HepG2 (cell line): ENCODE results near the gene MPG. TPM values are rescaled to one million over a fixed set of nuclear protein-coding genes. Genes with fewer than 3 reads are reported as not detected.

Experiments used
- HNRNPK ChIP-seq: fragments of 200-400 bp; formaldehyde crosslinking; IDR thresholded peaks from 2 replicates; pipeline ENCODE4 v1.6.1; 2018; ENCODE audit warnings: low read length, low read depth, moderate library complexity, mild to moderate bottlenecking; ENCODE audit not compliant: poor library complexity, severe bottlenecking
- KLF12 ChIP-seq: sonication (generic); formaldehyde crosslinking; IDR thresholded peaks from 2 replicates; pipeline ENCODE4 v1.4.0; 2020; ENCODE audit warnings: missing genetic modification reagents, borderline replicate concordance
- PHF8 ChIP-seq: sonication (generic); formaldehyde crosslinking; IDR thresholded peaks from 2 replicates; pipeline ENCODE4 v1.5.0; 2020; ENCODE audit warnings: missing genetic modification reagents
- SMAD3 ChIP-seq: sonication (generic); formaldehyde crosslinking; IDR thresholded peaks from 2 replicates; pipeline ENCODE4 v1.4.0; 2020; ENCODE audit warnings: missing genetic modification reagents
- SP1 ChIP-seq, 2 experiments: fragments of 450-650 bp in 1 of 2; sonication (generic) in 1 of 2; formaldehyde crosslinking in 1 of 2; IDR thresholded peaks; 2 replicates each; pipeline versions ENCODE4 v1.4.0 to v1.6.1; 2016 to 2020; ENCODE audit warnings: missing genetic modification reagents in 1 of 2
- STAT5B ChIP-seq: sonication (generic); formaldehyde crosslinking; IDR thresholded peaks from 2 replicates; pipeline ENCODE4 v1.4.0; 2020; ENCODE audit warnings: missing genetic modification reagents
- SUZ12 ChIP-seq: fragments of 150-350 bp; IDR thresholded peaks from 2 replicates; pipeline ENCODE4 v1.6.1; 2014; ENCODE audit warnings: low read depth, low read length
- TSC22D2 ChIP-seq: sonication (generic); formaldehyde crosslinking; IDR thresholded peaks from 2 replicates; pipeline ENCODE4 v1.5.1; 2020; ENCODE audit warnings: missing genetic modification reagents, mild to moderate bottlenecking, borderline replicate concordance
- ZBTB8A ChIP-seq: sonication (generic); formaldehyde crosslinking; IDR thresholded peaks from 2 replicates; pipeline ENCODE4 v1.4.0; 2020; ENCODE audit warnings: mild to moderate bottlenecking, low read depth, missing genetic modification reagents, borderline replicate concordance
- ZNF101 ChIP-seq: sonication (generic); formaldehyde crosslinking; IDR thresholded peaks from 2 replicates; pipeline ENCODE4 v1.4.0; 2020; ENCODE audit warnings: mild to moderate bottlenecking, low read depth, missing genetic modification reagents, borderline replicate concordance
- ZNF205 ChIP-seq: IDR thresholded peaks from 2 replicates; pipeline ENCODE4 v1.6.1; 2018; ENCODE audit warnings: missing biosample characterization, missing genetic modification reagents
- ZNF329 ChIP-seq: sonication (generic); formaldehyde crosslinking; IDR thresholded peaks from 2 replicates; pipeline ENCODE4 v1.9.0; 2021; ENCODE audit warnings: low read depth, mild to moderate bottlenecking, missing genetic modification reagents
- ZNF570 ChIP-seq: sonication (generic); formaldehyde crosslinking; IDR thresholded peaks from 2 replicates; pipeline ENCODE4 v1.4.0; 2020; ENCODE audit warnings: mild to moderate bottlenecking, missing genetic modification reagents, borderline replicate concordance
- ZNF605 ChIP-seq: sonication (generic); formaldehyde crosslinking; IDR thresholded peaks from 2 replicates; pipeline ENCODE4 v1.8.0; 2022; ENCODE audit warnings: mild to moderate bottlenecking, missing genetic modification reagents
- ZNF713 ChIP-seq: sonication (generic); formaldehyde crosslinking; IDR thresholded peaks from 2 replicates; pipeline ENCODE4 v1.4.0; 2020; ENCODE audit warnings: mild to moderate bottlenecking, missing genetic modification reagents
- polyA plus RNA-seq, 8 experiments: library from polyadenylated mRNA; depleted of rRNA in 3 of 8; stranded (reverse) in 7 of 8; unstranded in 1 of 8; fragments of >200 nt; fragmentation: Illumina TruSeq in 4 of 8; extraction: Trizol in 4 of 8; gene quantifications; 2 replicates each; pipeline versions ENCODE4 v1.2.1 to v1.2.3, GENCODE V29; 2011 to 2016; ENCODE audit warnings: low read depth in 4 of 8, missing spikeins in 1 of 8, mixed read lengths in 1 of 8; ENCODE audit not compliant: insufficient read depth in 1 of 8
- total RNA-seq, 5 experiments: library from RNA; depleted of rRNA; stranded (reverse); fragments of >200 nt; fragmentation: Illumina TruSeq; extraction: Trizol; gene quantifications; 2 replicates each; pipeline ENCODE4 v1.2.3, GENCODE V29; 2016; ENCODE audit warnings: low read depth in 1 of 5
- TF ChIP-seq, protein P1 (sequence below): sonication (generic); formaldehyde crosslinking; IDR thresholded peaks from 2 replicates; pipeline ENCODE4 v1.4.0; 2020; ENCODE audit warnings: missing genetic modification reagents
- TF ChIP-seq, protein P2 (sequence below): sonication (generic); formaldehyde crosslinking; IDR thresholded peaks from 2 replicates; pipeline ENCODE4 v1.5.1; 2020; ENCODE audit warnings: missing genetic modification reagents, mild to moderate bottlenecking, borderline replicate concordance
- TF ChIP-seq, protein P3 (sequence below): sonication (generic); formaldehyde crosslinking; IDR thresholded peaks from 2 replicates; pipeline ENCODE4 v1.8.0; 2022; ENCODE audit warnings: mild to moderate bottlenecking, missing genetic modification reagents, moderate library complexity

MPG gene
- total and polyA plus RNA-seq, 2 of the 13 experiments (the other 11 are each of a cell fraction or from before 2014, with no cell fraction given), result 59.1 to 62.5 TPM

DNA sequence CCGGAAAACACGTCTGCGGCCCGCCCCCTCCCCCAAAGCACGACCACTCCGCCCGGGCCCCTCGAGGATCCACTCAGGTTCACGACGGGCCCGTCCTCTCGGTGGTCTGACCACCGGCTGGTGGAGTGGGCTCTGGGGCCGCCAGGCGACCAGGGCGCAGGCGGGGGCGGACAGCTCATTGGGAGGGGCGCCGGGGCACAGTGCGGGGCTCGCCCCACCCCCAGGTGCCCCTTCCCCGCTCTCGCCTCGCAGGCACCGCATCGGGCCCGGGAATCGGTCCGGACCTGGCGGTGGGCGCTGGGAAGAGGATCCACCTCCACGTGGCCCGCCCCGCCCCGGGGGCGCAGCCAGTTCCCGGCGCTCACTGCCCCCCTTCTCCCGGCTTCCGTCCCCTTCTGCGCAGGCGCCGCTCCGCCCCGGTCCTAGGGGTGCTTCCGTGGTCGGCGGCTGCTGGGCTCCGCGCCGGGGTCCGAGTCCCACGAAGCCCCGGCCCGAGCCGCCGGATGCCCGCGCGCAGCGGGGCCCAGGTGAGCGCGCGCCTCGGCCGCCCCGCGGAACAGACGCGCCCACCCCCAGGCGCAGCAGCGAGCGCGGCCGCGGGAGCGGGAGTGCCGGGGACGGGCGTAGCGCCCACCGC, at the start of gene MPG (continued):
- peak; percentile 84 for TF ChIP-seq KLF12
- TF ChIP-seq ZNF713 (CRISPR knock-in tag), result no peak
- TF ChIP-seq, protein P1, sequence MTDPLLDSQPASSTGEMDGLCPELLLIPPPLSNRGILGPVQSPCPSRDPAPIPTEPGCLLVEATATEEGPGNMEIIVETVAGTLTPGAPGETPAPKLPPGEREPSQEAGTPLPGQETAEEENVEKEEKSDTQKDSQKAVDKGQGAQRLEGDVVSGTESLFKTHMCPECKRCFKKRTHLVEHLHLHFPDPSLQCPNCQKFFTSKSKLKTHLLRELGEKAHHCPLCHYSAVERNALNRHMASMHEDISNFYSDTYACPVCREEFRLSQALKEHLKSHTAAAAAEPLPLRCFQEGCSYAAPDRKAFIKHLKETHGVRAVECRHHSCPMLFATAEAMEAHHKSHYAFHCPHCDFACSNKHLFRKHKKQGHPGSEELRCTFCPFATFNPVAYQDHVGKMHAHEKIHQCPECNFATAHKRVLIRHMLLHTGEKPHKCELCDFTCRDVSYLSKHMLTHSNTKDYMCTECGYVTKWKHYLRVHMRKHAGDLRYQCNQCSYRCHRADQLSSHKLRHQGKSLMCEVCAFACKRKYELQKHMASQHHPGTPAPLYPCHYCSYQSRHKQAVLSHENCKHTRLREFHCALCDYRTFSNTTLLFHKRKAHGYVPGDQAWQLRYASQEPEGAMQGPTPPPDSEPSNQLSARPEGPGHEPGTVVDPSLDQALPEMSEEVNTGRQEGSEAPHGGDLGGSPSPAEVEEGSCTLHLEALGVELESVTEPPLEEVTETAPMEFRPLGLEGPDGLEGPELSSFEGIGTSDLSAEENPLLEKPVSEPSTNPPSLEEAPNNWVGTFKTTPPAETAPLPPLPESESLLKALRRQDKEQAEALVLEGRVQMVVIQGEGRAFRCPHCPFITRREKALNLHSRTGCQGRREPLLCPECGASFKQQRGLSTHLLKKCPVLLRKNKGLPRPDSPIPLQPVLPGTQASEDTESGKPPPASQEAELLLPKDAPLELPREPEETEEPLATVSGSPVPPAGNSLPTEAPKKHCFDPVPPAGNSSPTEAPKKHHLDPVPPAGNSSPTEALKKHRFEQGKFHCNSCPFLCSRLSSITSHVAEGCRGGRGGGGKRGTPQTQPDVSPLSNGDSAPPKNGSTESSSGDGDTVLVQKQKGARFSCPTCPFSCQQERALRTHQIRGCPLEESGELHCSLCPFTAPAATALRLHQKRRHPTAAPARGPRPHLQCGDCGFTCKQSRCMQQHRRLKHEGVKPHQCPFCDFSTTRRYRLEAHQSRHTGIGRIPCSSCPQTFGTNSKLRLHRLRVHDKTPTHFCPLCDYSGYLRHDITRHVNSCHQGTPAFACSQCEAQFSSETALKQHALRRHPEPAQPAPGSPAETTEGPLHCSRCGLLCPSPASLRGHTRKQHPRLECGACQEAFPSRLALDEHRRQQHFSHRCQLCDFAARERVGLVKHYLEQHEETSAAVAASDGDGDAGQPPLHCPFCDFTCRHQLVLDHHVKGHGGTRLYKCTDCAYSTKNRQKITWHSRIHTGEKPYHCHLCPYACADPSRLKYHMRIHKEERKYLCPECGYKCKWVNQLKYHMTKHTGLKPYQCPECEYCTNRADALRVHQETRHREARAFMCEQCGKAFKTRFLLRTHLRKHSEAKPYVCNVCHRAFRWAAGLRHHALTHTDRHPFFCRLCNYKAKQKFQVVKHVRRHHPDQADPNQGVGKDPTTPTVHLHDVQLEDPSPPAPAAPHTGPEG (CRISPR knock-in tag), result no peak
- TF ChIP-seq ZNF329 (CRISPR knock-in tag), result no peak
- TF ChIP-seq STAT5B, result no peak
- TF ChIP-seq PHF8, result peak; percentile 46; the same call in 1 of the 2 replicates
- TF ChIP-seq, protein P2, sequence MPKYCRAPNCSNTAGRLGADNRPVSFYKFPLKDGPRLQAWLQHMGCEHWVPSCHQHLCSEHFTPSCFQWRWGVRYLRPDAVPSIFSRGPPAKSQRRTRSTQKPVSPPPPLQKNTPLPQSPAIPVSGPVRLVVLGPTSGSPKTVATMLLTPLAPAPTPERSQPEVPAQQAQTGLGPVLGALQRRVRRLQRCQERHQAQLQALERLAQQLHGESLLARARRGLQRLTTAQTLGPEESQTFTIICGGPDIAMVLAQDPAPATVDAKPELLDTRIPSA, result no peak
- peak; percentile 21 for TF ChIP-seq HNRNPK
- no peak for TF ChIP-seq ZNF570 (CRISPR knock-in tag)
- TF ChIP-seq ZNF101 (CRISPR knock-in tag), result no peak
- TF ChIP-seq SMAD3 (CRISPR knock-in tag), result 0 out of 2 replicates have a peak, but pooled peaks have one; percentile 23
- no peak for TF ChIP-seq ZBTB8A (CRISPR knock-in tag)
- TF ChIP-seq ZNF605 (CRISPR knock-in tag), result no peak
- TF ChIP-seq, protein P3, sequence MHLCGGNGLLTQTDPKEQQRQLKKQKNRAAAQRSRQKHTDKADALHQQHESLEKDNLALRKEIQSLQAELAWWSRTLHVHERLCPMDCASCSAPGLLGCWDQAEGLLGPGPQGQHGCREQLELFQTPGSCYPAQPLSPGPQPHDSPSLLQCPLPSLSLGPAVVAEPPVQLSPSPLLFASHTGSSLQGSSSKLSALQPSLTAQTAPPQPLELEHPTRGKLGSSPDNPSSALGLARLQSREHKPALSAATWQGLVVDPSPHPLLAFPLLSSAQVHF (CRISPR knock-in tag), result no peak
- TF ChIP-seq ZNF205 (CRISPR knock-in tag), result no peak
- no peak for TF ChIP-seq TSC22D2
- no peak for TF ChIP-seq SUZ12
- no peak for TF ChIP-seq SP1 (IDR thresholded peaks at IDR 0.05)
- TF ChIP-seq SP1 (CRISPR knock-in tag; IDR thresholded peaks at IDR 0.05), result peak; percentile 32; the same call in 1 of the 2 replicates
